ENCODE results near the gene SALL3.

DNA sequence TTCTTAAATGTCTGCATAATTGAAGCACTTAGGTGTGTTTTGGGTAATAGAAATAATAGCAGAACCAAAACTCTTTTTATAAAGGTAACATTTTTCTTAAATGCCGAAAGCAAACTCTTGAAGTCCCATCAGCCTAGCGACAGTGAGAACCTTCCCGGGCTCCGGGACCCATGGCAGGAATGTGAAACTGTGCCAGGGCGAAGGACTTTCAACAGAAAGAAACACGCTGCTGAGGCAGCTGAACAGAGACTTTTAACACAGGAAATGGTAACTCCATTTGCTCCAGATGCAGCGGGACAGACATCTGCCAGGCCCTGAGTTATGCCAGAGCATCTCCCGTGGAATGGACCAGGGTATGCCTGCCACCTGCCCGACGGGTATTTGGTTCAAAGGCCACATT is 34.3 kb downstream of the SALL3 start:
- TF ChIP-seq, protein P1, sequence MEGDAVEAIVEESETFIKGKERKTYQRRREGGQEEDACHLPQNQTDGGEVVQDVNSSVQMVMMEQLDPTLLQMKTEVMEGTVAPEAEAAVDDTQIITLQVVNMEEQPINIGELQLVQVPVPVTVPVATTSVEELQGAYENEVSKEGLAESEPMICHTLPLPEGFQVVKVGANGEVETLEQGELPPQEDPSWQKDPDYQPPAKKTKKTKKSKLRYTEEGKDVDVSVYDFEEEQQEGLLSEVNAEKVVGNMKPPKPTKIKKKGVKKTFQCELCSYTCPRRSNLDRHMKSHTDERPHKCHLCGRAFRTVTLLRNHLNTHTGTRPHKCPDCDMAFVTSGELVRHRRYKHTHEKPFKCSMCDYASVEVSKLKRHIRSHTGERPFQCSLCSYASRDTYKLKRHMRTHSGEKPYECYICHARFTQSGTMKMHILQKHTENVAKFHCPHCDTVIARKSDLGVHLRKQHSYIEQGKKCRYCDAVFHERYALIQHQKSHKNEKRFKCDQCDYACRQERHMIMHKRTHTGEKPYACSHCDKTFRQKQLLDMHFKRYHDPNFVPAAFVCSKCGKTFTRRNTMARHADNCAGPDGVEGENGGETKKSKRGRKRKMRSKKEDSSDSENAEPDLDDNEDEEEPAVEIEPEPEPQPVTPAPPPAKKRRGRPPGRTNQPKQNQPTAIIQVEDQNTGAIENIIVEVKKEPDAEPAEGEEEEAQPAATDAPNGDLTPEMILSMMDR (IDR thresholded peaks at IDR 0.05; ENCODE audit: insufficient read depth, low read length) = no peak
- TF ChIP-seq, protein P2, sequence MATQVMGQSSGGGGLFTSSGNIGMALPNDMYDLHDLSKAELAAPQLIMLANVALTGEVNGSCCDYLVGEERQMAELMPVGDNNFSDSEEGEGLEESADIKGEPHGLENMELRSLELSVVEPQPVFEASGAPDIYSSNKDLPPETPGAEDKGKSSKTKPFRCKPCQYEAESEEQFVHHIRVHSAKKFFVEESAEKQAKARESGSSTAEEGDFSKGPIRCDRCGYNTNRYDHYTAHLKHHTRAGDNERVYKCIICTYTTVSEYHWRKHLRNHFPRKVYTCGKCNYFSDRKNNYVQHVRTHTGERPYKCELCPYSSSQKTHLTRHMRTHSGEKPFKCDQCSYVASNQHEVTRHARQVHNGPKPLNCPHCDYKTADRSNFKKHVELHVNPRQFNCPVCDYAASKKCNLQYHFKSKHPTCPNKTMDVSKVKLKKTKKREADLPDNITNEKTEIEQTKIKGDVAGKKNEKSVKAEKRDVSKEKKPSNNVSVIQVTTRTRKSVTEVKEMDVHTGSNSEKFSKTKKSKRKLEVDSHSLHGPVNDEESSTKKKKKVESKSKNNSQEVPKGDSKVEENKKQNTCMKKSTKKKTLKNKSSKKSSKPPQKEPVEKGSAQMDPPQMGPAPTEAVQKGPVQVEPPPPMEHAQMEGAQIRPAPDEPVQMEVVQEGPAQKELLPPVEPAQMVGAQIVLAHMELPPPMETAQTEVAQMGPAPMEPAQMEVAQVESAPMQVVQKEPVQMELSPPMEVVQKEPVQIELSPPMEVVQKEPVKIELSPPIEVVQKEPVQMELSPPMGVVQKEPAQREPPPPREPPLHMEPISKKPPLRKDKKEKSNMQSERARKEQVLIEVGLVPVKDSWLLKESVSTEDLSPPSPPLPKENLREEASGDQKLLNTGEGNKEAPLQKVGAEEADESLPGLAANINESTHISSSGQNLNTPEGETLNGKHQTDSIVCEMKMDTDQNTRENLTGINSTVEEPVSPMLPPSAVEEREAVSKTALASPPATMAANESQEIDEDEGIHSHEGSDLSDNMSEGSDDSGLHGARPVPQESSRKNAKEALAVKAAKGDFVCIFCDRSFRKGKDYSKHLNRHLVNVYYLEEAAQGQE (IDR thresholded peaks at IDR 0.05; ENCODE audit: insufficient replicate concordance, low read depth) = no peak
- TF ChIP-seq POLR2AphosphoS5 (IDR thresholded peaks at IDR 0.05; ENCODE audit: low read depth) (no peak), GABPA (IDR thresholded peaks at IDR 0.05; ENCODE audit: low read depth) (no peak), SPI1 (IDR thresholded peaks at IDR 0.05; ENCODE audit: borderline replicate concordance, low read depth) (no peak)

Measured in HL-60 (cell line).